SK-N-SH (cell line): ENCODE measurements around the gene CAP2.

ENCODE experiments used
- CTCF ChIP-seq: fragments of 200-600 bp; sonication (generic); IDR thresholded peaks from 2 replicates; pipeline ENCODE4 v1.6.1; 2017; ENCODE audit warnings: antibody characterized with exemption, mild to moderate bottlenecking, moderate library complexity
- EP300 ChIP-seq, 2 experiments: IDR thresholded peaks; 2 replicates each; pipeline versions ENCODE4 v1.4.0 to v1.6.1; 2012; ENCODE audit warnings: borderline replicate concordance in 1 of 2, low read depth in 1 of 2, low read length in 1 of 2
- FOXM1 ChIP-seq: IDR thresholded peaks from 2 replicates; pipeline ENCODE4 v1.4.0; 2012; ENCODE audit warnings: low read depth, mild to moderate bottlenecking
- JUND ChIP-seq: IDR thresholded peaks from 2 replicates; pipeline ENCODE4 v1.4.0; 2012
- MXI1 ChIP-seq: IDR thresholded peaks from 2 replicates; pipeline ENCODE4 v1.6.1; 2012; ENCODE audit warnings: mild to moderate bottlenecking, low read depth, low read length, improper control_type of control experiment
- REST ChIP-seq: IDR thresholded peaks from 2 replicates; pipeline ENCODE4 v1.6.1; 2012; ENCODE audit warnings: mild to moderate bottlenecking, low read depth, low read length, moderate library complexity
- SMC3 ChIP-seq: IDR thresholded peaks from 2 replicates; pipeline ENCODE4 v1.6.1; 2012; ENCODE audit warnings: low read depth, low read length, improper control_type of control experiment
- USF2 ChIP-seq: fragments of 150-350 bp; IDR thresholded peaks from 2 replicates; pipeline ENCODE4 v1.6.1; 2017; ENCODE audit warnings: antibody characterized with exemption, low read length, low read depth, borderline replicate concordance
- YY1 ChIP-seq: IDR thresholded peaks from 2 replicates; pipeline ENCODE4 v1.4.0; 2012; ENCODE audit warnings: low read depth, mild to moderate bottlenecking

GRCh38 chr6:17511580-17511979, 118.2 kb downstream of the CAP2 start:
- TF ChIP-seq MXI1 (no peak), EP300 (IDR thresholded peaks at IDR 0.05; ENCODE audit: borderline replicate concordance in 1 of 2, low read depth in 1 of 2, low read length in 1 of 2) (no peak), FOXM1 (no peak), CTCF (no peak), SMC3 (no peak), REST (no peak), YY1 (no peak), JUND (no peak), USF2 (no peak)
